ENCODE results near the gene HTT. TPM values are rescaled to one million over a fixed set of nuclear protein-coding genes. Genes with fewer than 3 reads are reported as not detected.

The HTT gene
- total RNA-seq, 1 experiment from 2014 or later = 37.4 TPM

DNA sequence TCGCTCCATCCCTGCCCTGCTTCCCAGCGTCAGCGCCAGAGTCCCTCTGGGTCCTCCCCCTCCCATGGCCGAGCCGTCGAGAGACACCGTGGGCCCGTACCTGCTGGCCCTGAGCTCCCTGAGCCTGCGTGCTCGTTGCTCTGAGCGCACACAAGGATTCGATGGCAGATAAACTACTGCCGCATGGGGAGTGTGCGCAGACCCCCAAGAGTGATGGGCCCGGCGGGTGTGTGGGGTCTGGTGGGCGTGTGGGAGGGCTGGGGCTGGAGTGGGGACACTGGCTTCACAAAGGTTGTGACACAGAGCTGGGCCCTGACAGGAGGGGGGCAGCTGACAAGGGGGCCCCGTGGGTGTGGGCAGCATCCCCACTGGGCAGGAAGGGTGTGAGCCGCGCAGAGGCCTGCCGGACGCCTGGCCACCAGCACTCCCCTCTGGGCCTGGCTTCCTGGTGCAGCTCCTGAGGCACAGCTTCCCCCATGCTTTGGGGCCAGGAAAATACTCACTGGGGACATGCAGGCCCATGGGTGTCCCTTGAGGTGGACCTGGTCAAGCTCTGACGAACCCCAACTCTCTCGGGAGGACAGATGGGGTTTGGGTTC, 213.6 kb downstream of the HTT start (continued):
- no peak for TF ChIP-seq REST (IDR thresholded peaks at IDR 0.05; ENCODE audit: low read depth)
- TF ChIP-seq CBX3 (IDR thresholded peaks at IDR 0.05; ENCODE audit: low read depth) = no peak
- TF ChIP-seq, protein P1, sequence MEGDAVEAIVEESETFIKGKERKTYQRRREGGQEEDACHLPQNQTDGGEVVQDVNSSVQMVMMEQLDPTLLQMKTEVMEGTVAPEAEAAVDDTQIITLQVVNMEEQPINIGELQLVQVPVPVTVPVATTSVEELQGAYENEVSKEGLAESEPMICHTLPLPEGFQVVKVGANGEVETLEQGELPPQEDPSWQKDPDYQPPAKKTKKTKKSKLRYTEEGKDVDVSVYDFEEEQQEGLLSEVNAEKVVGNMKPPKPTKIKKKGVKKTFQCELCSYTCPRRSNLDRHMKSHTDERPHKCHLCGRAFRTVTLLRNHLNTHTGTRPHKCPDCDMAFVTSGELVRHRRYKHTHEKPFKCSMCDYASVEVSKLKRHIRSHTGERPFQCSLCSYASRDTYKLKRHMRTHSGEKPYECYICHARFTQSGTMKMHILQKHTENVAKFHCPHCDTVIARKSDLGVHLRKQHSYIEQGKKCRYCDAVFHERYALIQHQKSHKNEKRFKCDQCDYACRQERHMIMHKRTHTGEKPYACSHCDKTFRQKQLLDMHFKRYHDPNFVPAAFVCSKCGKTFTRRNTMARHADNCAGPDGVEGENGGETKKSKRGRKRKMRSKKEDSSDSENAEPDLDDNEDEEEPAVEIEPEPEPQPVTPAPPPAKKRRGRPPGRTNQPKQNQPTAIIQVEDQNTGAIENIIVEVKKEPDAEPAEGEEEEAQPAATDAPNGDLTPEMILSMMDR (IDR thresholded peaks at IDR 0.05 in 2 of 3, conservative IDR thresholded peaks at IDR 0.05 in 1 of 3; ENCODE audit: borderline replicate concordance in 1 of 3, insufficient read depth in 1 of 3, low read depth in 2 of 3, low read length in 2 of 3) = no peak
- no peak for TF ChIP-seq ZFX (IDR thresholded peaks at IDR 0.05)
- TF ChIP-seq, protein P2, sequence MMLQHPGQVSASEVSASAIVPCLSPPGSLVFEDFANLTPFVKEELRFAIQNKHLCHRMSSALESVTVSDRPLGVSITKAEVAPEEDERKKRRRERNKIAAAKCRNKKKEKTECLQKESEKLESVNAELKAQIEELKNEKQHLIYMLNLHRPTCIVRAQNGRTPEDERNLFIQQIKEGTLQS (IDR thresholded peaks at IDR 0.05) = no peak

DNA sequence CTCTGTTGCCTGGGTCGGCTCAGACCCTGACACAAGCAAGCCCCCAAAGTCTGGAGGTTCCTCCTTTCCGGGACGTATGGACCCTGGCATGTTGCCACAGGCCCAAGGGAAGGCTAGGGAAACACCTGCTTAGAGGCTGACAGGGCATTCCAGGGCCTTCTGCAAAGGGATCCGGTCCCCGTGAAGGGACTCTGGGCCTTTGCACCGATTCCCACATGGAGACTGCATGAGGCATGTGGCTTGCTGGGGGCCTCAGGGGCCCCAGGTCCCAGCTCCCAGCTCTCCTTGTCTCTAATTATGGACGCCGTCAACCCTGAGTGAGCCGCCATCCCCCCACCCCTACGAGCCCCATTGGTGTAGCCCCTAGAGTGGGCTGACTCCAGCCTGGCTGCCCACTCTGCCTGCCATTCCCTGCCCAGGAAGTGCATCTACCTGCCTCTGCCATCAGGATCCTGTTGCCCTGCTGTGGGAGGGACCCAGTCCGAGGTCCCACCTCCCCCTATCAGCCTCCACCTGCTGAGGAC, 214.2 kb downstream of the HTT start:
- DNase-seq (ENCODE audit: low read depth, low spot score) (no peak), ATAC-seq (no peak)
- no TSS peak for BruUV-seq (replicated peaks)
- Histone ChIP-seq H3K79me2 (ENCODE audit: insufficient read depth, low read length) (peaks cover 3% of the 10 kb centered on the region; the same call in 1 of the 2 replicates), H3K4me3 (replicated peaks in 1 of 2; ENCODE audit: low read depth in 1 of 2, low read length in 2 of 2) (no peak overlapping the region), H3K27me3 (ENCODE audit: insufficient read depth, low read length) (no peaks in the 10 kb centered on the region), H3K27ac (ENCODE audit: low read depth, low read length) (no peak overlapping the region), H4K20me1 (ENCODE audit: insufficient read depth) (no peaks in the 10 kb centered on the region), H3K9me3 (ENCODE audit: control insufficient read depth in 1 of 2, insufficient read depth in 1 of 2, low read depth in 1 of 2, low read length in 2 of 2) (no peaks in the 10 kb centered on the region), H3K4me1 (ENCODE audit: control insufficient read depth in 1 of 2, insufficient read depth in 2 of 2, low read length in 2 of 2) (peaks cover 9 to 15% of the 10 kb centered on the region in 2 experiments), H3K4me2 (ENCODE audit: low read length) (no peak overlapping the region), H3K9ac (ENCODE audit: low read length) (no peak overlapping the region), H2AFZ (ENCODE audit: low read depth, low read length, poor library complexity, severe bottlenecking) (no peak overlapping the region), H3K9me2 (ENCODE audit: insufficient read depth) (no peaks in the 10 kb centered on the region), H3K36me3 (ENCODE audit: control insufficient read depth in 1 of 2, insufficient read depth in 2 of 2, low read length in 2 of 2) (no peaks in the 10 kb centered on the region)
- intact Hi-C loops (cut with micrococcal nuclease) = no loop called here
- RAD21 ChIA-PET (ENCODE audit: low non-redundant PET in 1 of 2, low total read pairs in 2 of 2, uncharacterized antibody in 2 of 2, unreplicated experiment in 2 of 2) = no interaction called here
- no peak for TF ChIP-seq SP1 (IDR thresholded peaks at IDR 0.05; ENCODE audit: low read depth)
- no peak for TF ChIP-seq EZH2 (IDR thresholded peaks at IDR 0.05)
- POLR2A ChIA-PET = no interaction called here
- CTCF ChIA-PET = no interaction called here
